VCaP (cell line): ENCODE results near the gene RPL26.

Experiments used
- H3K27ac ChIP-seq: fragments of 450-650 bp; 2 replicates; pipeline ENCODE4 v1.5.1; 2017
- CTCF ChIP-seq: fragments of 450-650 bp; conservative IDR thresholded peaks from 2 replicates; pipeline ENCODE4 v1.5.1; 2017; ENCODE audit warnings: mild to moderate bottlenecking, moderate library complexity

The RPL26 gene

GRCh38 chr17:8418471-8418870 lies 35.5 kb upstream of the RPL26 start:
- TF ChIP-seq CTCF = no peak
- H3K27ac ChIP-seq = no peak overlapping the region

- no peak for TF ChIP-seq CTCF
- no peak overlapping the region for H3K27ac ChIP-seq
Observed at GRCh38 chr17:8417806-8418205, 34.8 kb upstream of the RPL26 start.

GRCh38 chr17:8413938-8414337 lies 30.9 kb upstream of the RPL26 start:
- no peak overlapping the region for H3K27ac ChIP-seq
- no peak for TF ChIP-seq CTCF

- H3K27ac ChIP-seq = no peak overlapping the region
- TF ChIP-seq CTCF = no peak
Observed at GRCh38 chr17:8413328-8413727, 30.3 kb upstream of the RPL26 start.

GRCh38 chr17:8412089-8412488 lies 29.1 kb upstream of the RPL26 start:
- TF ChIP-seq CTCF = no peak
- H3K27ac ChIP-seq = no peak overlapping the region

GRCh38 chr17:8410883-8411238 lies 27.9 kb upstream of the RPL26 start:
- H3K27ac ChIP-seq = no peak overlapping the region
- no peak for TF ChIP-seq CTCF

GRCh38 chr17:8409966-8410882 lies 27.2 kb upstream of the RPL26 start:
- H3K27ac ChIP-seq = no peak overlapping the region; the same call in 1 of the 2 replicates
- peak; percentile 86 for TF ChIP-seq CTCF
